Naive thymus-derived CD8-positive, alpha-beta T cell (primary cell): Measurements from ENCODE around the gene SNX11. TPM values are rescaled to one million over a fixed set of nuclear protein-coding genes. Genes with fewer than 3 reads are reported as not detected.

Experiments used
- ATAC-seq, 2 donors: fragments of 150-1000 bp; cut with Tn5 transposase in 1 of 2; sonication (Bioruptor Pico), chemical (Tn5 transposase) in 1 of 2; 1 replicate in 1 of 2; 2 replicates in 1 of 2; pipeline ENCODE4 v1.10.0; 2021; ENCODE audit warnings: mild to moderate bottlenecking in 2 of 2, moderate library complexity in 2 of 2
- POLR2A ChIA-PET: fragments of 350-600 bp; sonication (Branson Sonifier 250); formaldehyde crosslinking; loops from one replicate; lab custom pipeline; 2021; ENCODE audit warnings: antibody characterized with exemption; lab: Charles Lee
- DNase-seq, 10 donors: peaks; one replicate each; pipeline versions ENCODE4 v3.0.0 to v3.0.0-alpha.2; 2020 to 2022
- H3K27ac Mint-ChIP-seq, 10 donors: one replicate each; pipeline ENCODE4 v1.8.0; 2020 to 2022; ENCODE audit warnings: mild to moderate bottlenecking in 10 of 10, mixed read lengths in 10 of 10, moderate library complexity in 4 of 10, inconsistent platforms in 1 of 10
- H3K27me3 Mint-ChIP-seq, 5 donors: one replicate each; pipeline ENCODE4 v1.8.0; 2021 to 2022; ENCODE audit warnings: mixed read lengths in 5 of 5
- H3K36me3 Mint-ChIP-seq, 3 donors: one replicate each; pipeline ENCODE4 v1.8.0; 2020 to 2022; ENCODE audit warnings: mixed read lengths in 3 of 3, mild to moderate bottlenecking in 2 of 3, inconsistent platforms in 1 of 3
- H3K4me1 Mint-ChIP-seq, 4 donors: one replicate each; pipeline ENCODE4 v1.8.0; 2021 to 2022; ENCODE audit warnings: mixed read lengths in 4 of 4
- H3K4me3 Mint-ChIP-seq, 10 donors: one replicate each; pipeline ENCODE4 v1.8.0; 2020 to 2022; ENCODE audit warnings: mild to moderate bottlenecking in 10 of 10, mixed read lengths in 10 of 10, moderate library complexity in 6 of 10, inconsistent platforms in 1 of 10
- H3K9me3 Mint-ChIP-seq, 9 donors: one replicate each; pipeline ENCODE4 v1.8.0; 2020 to 2022; ENCODE audit warnings: mixed read lengths in 9 of 9, mild to moderate bottlenecking in 3 of 9, inconsistent platforms in 1 of 9, moderate library complexity in 1 of 9
- polyA plus RNA-seq, 3 donors: library from polyadenylated mRNA; unstranded; fragments of 300-500 nt; fragmentation: Illumina TruSeq; gene quantifications; one replicate each; pipeline ENCODE4 v1.2.3, GENCODE V29; 2021
- total RNA-seq, 8 experiments: library from RNA in 2 of 8; stranded (reverse) in 2 of 8; gene quantifications; one replicate each; pipeline ENCODE4 v1.2.3 and lab custom pipeline; 2021 to 2026

SNX11 gene
- total and polyA plus RNA-seq, 5 experiments from 2014 or later, result 18.8 to 28.3 (median 20.9) TPM

DNA sequence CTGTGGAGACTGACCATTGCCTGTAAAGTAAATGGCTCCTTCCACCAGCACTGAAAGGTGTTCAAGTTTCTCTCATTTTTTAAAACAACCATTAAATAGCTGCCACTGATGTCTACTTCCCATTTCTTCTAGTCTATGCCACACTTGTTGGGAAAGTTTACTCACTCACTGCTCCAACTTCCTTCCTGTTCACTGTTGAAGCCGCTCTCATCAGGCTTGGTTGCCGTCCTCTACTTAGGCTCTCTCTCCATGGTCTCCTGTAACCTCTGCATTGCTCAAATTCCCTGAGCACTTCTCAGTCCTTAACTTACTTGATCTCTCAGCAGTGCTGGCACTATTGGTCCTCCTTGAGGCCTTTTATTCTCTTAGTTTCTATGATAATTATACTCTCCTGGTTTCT, 32.4 kb downstream of the SNX11 start:
- no peak overlapping the region for H3K4me3 Mint-ChIP-seq
- peaks cover 0 to 61% (median 5%) of the 10 kb centered on the region in 3 donors for H3K36me3 Mint-ChIP-seq
- peak overlapping the region in 9 of 10 donors; percentile 30 to 71 (median 50) for H3K27ac Mint-ChIP-seq
- no peaks in the 10 kb centered on the region for H3K27me3 Mint-ChIP-seq
- DNase-seq (no peak), ATAC-seq (no peak)
- no peaks in the 10 kb centered on the region for H3K9me3 Mint-ChIP-seq
- H3K4me1 Mint-ChIP-seq, result peaks cover 3 to 10% (median 7%) of the 10 kb centered on the region in 4 donors
- POLR2A ChIA-PET, result interaction anchor here (0.6 to 0.7 kb wide), 3 partner anchors 9 to 269 kb away, joined by 3 to 5 read pairs (median 3); no protein-coding TSS in a partner anchor

DNA sequence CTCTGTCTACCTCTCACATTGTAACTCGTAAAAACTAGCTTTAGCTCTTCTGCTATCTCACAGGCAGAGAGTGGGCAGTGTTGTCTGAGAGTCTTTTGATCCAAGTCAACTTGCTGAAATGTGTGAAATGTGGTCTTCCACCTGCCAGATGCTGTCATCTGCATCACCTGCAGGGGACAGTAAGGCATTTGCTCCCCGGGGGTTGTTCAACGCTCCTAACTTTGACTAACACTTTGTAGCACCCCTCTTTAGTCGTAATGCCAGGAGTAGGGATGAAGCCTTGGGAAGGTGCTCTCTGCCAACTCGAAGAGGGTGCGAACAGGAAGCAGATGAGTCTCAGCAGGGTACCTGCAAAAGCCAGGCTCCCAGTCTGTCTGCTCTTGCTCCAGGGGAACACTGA, 36.1 kb downstream of the SNX11 start:
- peaks cover 0 to 72% (median 5%) of the 10 kb centered on the region in 3 donors for H3K36me3 Mint-ChIP-seq
- H3K4me3 Mint-ChIP-seq, result no peak overlapping the region
- H3K27me3 Mint-ChIP-seq, result no peaks in the 10 kb centered on the region
- no peaks in the 10 kb centered on the region for H3K9me3 Mint-ChIP-seq
- H3K4me1 Mint-ChIP-seq, result peaks cover 5 to 12% (median 9%) of the 10 kb centered on the region in 4 donors
- DNase-seq (no peak), ATAC-seq (no peak)
- POLR2A ChIA-PET, result interaction anchor here (0.6 to 0.8 kb wide), 3 partner anchors 11 to 723 kb away, joined by 3 to 5 read pairs (median 3); no protein-coding TSS in a partner anchor
- peak overlapping the region in 2 of 10 donors; percentile 74 to 81 for H3K27ac Mint-ChIP-seq

DNA sequence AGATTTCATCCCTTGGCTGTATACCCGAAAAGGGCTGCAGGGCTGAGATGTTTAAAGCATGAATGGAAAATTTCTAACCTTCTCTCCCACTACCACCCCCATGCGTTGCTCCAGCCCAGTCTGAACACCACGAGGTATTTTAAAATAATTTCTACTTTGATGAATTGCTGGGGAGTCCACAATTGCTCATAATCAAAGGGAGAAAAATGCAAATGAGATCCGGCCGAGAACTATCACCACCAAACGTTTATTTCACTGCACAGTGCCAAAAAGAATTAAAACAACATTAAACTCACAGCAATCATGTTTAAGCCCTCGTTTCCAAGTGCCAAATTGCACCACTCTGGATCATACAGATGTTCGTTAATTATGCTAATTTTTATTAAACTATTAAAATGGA, 36.7 kb downstream of the SNX11 start:
- H3K9me3 Mint-ChIP-seq, result no peaks in the 10 kb centered on the region
- peaks cover 0 to 72% (median 5%) of the 10 kb centered on the region in 3 donors for H3K36me3 Mint-ChIP-seq
- ATAC-seq (no peak), DNase-seq (no peak)
- POLR2A ChIA-PET, result no interaction called here
- no peak overlapping the region for H3K4me3 Mint-ChIP-seq
- H3K27ac Mint-ChIP-seq, result peak overlapping the region in 2 of 10 donors; percentile 11 to 29
- peaks cover 5 to 12% (median 9%) of the 10 kb centered on the region in 4 donors for H3K4me1 Mint-ChIP-seq
- no peaks in the 10 kb centered on the region for H3K27me3 Mint-ChIP-seq

DNA sequence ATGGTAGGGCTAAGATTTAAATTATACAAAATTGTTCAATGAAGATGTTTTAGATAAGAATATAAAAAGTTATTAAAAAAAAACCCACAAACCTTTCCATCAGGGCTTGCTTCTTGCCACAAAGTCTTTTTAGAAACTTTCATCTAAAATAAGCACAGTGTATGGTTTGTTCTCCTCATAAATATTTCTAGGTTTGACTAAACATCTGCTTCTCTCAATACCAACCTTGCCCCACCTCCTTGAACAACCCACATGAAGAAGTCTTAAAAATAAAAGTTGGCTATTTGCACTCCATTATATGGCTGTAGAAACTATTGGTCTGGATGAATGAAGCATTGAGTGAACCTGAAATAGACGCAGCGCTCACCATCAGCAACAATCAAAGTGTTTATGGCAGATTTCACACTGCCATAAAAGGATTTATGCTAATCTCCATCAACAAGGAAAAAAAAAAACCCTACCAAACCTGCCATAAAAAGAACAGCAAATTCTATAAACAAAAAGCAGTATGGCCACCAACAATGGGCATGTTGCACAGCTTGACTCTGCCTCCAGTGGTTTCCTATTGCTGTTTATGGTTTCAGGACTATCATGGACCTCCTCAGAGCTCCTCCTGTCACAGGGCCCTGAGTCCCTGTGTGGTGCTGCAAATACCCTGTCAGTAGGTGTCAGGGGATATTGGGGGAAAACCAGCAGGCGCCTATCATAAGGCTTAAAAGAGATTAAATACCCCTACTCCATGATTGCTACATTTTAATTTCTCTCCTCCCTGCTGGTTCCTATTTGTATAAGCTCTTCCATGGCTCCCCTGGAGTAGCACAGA, 37.6 kb downstream of the SNX11 start:
- H3K27ac Mint-ChIP-seq, result peak overlapping the region in 6 of 10 donors; percentile 11 to 77 (median 48)
- no peak for DNase-seq
- no peaks in the 10 kb centered on the region for H3K9me3 Mint-ChIP-seq
- peaks cover 0 to 69% (median 5%) of the 10 kb centered on the region in 3 donors for H3K36me3 Mint-ChIP-seq
- no peaks in the 10 kb centered on the region for H3K27me3 Mint-ChIP-seq
- peaks cover 5 to 12% (median 7%) of the 10 kb centered on the region in 4 donors for H3K4me1 Mint-ChIP-seq
- no peak for ATAC-seq
- POLR2A ChIA-PET, result no interaction called here
- no peak overlapping the region for H3K4me3 Mint-ChIP-seq

DNA sequence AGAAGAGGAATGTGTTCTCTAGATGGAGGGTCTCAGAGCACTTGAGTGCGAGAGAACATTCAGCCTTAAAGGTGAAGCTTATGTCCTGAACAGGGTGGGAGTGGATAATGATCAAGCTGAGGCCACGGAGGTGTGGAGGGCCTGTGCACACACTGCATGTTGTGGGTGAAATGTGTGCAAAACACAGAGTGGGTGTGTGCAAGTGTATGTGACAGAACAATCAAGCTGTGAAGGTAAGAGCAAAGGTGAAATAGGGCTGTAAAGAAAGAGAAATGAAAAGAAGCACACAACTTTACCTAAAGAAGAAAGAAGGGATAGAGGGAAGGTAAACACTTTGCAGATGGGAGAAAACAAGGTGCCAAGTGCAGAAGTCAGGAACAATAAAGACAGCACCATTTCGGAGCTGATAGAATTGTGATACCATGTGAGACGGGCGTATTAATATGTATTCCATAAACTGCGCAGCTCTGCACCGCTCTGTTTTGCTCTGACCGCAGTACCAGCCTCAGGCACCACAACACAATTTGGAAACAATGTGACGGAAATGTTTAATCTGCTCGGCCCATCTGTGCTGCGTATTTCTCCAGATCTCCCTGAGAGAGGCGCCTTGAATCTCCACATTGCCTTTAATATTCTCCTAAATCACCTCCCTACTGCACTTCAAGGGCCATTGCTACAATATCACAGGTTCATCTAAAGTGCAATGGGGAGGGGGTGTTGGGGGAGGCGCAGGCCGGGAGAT, 40.6 kb downstream of the SNX11 start:
- Mint-ChIP-seq H3K27me3 (no peaks in the 10 kb centered on the region), H3K27ac (peak overlapping the region in 5 of 10 donors; percentile 8 to 77 (median 35)), H3K4me1 (peaks cover 0 to 9% (median 2%) of the 10 kb centered on the region in 4 donors), H3K36me3 (peaks cover 0 to 78% (median 5%) of the 10 kb centered on the region in 3 donors), H3K4me3 (peak overlapping the region in 1 of 10 donors; percentile 16), H3K9me3 (no peaks in the 10 kb centered on the region)
- ATAC-seq (no peak), DNase-seq (no peak)
- POLR2A ChIA-PET, result interaction anchor here (0.5 to 1.7 kb wide), 3 partner anchors 11 to 253 kb away, joined by 3 to 4 read pairs (median 3); no protein-coding TSS in a partner anchor

DNA sequence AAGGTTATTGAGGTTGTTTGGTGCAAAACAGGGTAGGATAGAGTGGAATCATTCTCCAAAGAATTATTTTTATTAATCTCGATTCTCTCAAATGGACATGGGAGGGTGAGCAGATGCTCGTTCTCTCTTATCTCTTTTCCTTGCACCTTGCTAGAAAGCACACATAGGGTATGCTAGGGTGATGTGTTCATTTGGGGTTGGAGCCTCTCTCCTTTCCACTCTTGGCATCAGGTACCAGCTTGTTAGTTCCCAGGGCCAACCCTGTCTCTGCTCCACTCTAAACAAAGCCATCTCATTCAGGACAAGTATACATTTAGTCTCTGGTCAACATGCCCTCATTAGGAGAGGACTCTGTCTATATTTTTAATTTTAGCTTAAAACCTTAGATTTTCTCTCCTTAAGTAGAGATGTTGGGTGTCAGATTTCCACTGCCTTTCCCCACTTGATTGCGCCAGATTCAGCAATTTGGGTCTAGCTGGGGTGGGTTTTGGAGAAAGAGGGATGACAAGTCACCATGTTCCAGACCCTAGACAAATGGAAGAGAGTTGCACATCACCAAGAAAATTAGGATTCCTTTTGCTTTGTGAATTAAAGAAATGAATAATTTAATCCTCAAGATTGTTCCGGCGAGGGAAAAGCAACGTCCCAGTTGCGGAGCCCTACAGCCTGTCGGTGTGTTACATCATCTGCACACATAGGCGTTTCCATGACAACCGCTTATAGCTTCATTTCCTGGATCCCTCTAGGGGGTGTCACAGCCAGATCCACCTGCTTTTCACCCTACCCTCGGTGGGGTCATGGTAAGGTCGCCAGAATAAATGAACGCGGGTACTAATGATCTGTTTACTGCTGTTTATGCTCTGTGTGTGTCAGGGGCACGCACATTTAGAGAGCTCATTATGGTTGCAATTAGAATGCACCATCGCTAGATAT, 41.6 kb downstream of the SNX11 start:
- peak in 1 of 10 donors; percentile 16 for DNase-seq

DNA sequence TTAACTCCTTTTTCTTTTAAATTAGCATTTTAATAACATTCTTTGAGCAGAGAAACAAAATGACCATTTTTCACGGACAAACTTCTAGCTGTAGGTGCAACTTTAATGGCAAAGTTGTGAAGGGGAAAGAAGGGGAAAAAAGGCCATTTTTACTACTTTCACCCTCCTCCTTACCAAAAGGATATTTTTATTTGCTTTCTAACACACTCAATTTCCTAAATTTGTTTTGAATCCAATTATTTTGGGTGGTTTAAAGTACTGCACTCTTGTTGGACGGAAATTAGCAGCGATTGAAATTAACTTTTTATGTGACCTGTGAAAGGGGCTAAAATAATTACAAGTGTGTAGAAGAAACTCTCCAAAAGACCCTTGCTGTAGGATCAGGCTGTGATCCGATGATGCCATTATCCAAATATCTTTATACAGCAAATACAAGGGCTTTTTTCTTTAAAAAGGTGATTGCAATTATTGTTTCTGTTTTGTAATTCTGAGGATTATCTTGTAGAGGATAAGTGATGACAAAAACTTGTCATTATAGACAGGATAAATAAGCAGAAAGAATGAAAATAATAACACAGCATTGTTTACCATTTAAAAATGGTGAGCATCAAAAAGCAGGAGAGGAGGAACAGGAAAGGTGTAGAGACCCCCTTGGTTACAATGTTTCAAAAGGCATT, 42.4 kb downstream of the SNX11 start:
- ATAC-seq (no peak), DNase-seq (no peak)
- Mint-ChIP-seq H3K9me3 (no peaks in the 10 kb centered on the region), H3K27me3 (no peaks in the 10 kb centered on the region), H3K4me3 (no peak overlapping the region), H3K27ac (peak overlapping the region in 1 of 10 donors; percentile 7), H3K36me3 (peaks cover 0 to 80% (median 12%) of the 10 kb centered on the region in 3 donors), H3K4me1 (peaks cover 0 to 9% (median 3%) of the 10 kb centered on the region in 4 donors)
- POLR2A ChIA-PET, result no interaction called here

More for the DNA sequence above, 41.6 kb downstream of the SNX11 start:
- no peaks in the 10 kb centered on the region for H3K27me3 Mint-ChIP-seq
- peak overlapping the region in 2 of 10 donors; percentile 7 to 66 for H3K27ac Mint-ChIP-seq
- peaks cover 0 to 9% (median 3%) of the 10 kb centered on the region in 4 donors for H3K4me1 Mint-ChIP-seq
- POLR2A ChIA-PET, result interaction anchor here (0.6 to 1.7 kb wide), 2 partner anchors 9 to 10 kb away, joined by 3 to 4 read pairs; no protein-coding TSS in a partner anchor
- peak in 1 of 2 donors; percentile 49 for ATAC-seq
- no peaks in the 10 kb centered on the region for H3K9me3 Mint-ChIP-seq
- H3K4me3 Mint-ChIP-seq, result no peak overlapping the region
- peaks cover 0 to 80% (median 7%) of the 10 kb centered on the region in 3 donors for H3K36me3 Mint-ChIP-seq

DNA sequence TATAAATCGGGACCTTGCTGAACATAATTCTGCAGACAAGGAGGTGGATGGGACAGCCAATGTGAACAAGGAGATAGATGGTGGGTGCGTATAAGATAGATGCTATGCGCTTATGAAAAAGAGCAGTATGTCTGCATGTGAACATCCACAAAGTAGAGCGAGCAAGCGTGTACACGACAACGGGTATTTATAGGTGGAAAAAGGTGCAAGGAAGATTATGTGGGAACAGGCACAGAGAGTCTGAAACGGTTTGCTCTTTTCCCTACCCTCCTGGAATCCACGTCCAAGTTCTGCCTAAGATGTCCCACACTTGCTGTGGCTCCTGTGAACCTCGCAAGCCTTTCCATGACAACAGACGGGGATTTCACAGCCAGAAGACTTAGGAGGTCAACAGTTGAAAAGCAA, 43.0 kb downstream of the SNX11 start:
- no peaks in the 10 kb centered on the region for H3K27me3 Mint-ChIP-seq
- H3K27ac Mint-ChIP-seq, result no peak overlapping the region
- POLR2A ChIA-PET, result no interaction called here
- DNase-seq (no peak), ATAC-seq (no peak)
- H3K4me3 Mint-ChIP-seq, result no peak overlapping the region
- H3K36me3 Mint-ChIP-seq, result peaks cover 0 to 80% (median 12%) of the 10 kb centered on the region in 3 donors
- H3K9me3 Mint-ChIP-seq, result no peaks in the 10 kb centered on the region
- H3K4me1 Mint-ChIP-seq, result peaks cover 0 to 9% (median 3%) of the 10 kb centered on the region in 4 donors

DNA sequence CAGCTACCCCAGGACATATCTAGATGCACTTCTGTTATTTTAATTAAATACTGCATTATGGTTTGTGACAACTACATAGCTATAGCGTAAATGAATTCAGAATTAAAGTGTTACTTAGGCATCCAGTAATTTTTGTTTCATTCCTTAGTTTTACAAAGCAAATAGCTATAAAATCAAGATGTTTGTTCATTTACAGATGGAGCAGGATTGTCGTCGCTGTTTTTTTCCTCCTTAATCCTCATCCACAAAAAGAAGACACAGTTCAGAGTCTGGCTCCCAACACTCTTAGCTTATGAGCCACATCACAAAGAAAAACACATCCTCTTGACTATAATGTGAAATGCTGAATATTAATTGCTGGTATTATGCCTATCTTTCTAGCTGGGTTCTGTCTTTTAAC, 43.7 kb downstream of the SNX11 start:
- Mint-ChIP-seq H3K27ac (peak overlapping the region in 1 of 10 donors; percentile 18), H3K4me3 (no peak overlapping the region), H3K27me3 (no peaks in the 10 kb centered on the region), H3K36me3 (peaks cover 0 to 81% (median 12%) of the 10 kb centered on the region in 3 donors), H3K9me3 (no peaks in the 10 kb centered on the region), H3K4me1 (peaks cover 0 to 11% (median 1%) of the 10 kb centered on the region in 4 donors)
- DNase-seq (no peak), ATAC-seq (no peak)
- POLR2A ChIA-PET, result no interaction called here

DNA sequence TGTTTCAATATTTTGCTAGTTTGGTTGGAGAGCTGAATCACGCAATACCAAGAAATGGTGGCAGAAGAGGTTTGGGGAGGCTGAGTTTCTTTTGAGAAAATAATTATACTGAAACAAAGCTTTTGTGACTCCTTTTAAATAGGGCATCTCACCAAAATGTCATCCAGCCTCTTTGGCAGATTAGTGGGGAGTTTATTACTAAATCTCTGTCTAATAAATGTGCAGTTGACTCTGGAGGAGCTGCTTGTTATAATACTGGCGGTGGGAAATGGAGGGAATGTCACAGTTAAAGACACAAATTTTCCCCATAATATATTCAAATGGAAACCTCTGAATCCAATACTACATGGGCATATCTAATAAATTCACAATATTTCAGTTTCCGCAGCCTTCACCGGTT, 44.7 kb downstream of the SNX11 start:
- H3K36me3 Mint-ChIP-seq, result peaks cover 0 to 79% (median 16%) of the 10 kb centered on the region in 3 donors
- ATAC-seq (no peak), DNase-seq (no peak)
- POLR2A ChIA-PET, result no interaction called here
- no peaks in the 10 kb centered on the region for H3K9me3 Mint-ChIP-seq
- peaks cover 0 to 11% (median 1%) of the 10 kb centered on the region in 4 donors for H3K4me1 Mint-ChIP-seq
- H3K4me3 Mint-ChIP-seq, result no peak overlapping the region
- H3K27ac Mint-ChIP-seq, result no peak overlapping the region
- H3K27me3 Mint-ChIP-seq, result no peaks in the 10 kb centered on the region

DNA sequence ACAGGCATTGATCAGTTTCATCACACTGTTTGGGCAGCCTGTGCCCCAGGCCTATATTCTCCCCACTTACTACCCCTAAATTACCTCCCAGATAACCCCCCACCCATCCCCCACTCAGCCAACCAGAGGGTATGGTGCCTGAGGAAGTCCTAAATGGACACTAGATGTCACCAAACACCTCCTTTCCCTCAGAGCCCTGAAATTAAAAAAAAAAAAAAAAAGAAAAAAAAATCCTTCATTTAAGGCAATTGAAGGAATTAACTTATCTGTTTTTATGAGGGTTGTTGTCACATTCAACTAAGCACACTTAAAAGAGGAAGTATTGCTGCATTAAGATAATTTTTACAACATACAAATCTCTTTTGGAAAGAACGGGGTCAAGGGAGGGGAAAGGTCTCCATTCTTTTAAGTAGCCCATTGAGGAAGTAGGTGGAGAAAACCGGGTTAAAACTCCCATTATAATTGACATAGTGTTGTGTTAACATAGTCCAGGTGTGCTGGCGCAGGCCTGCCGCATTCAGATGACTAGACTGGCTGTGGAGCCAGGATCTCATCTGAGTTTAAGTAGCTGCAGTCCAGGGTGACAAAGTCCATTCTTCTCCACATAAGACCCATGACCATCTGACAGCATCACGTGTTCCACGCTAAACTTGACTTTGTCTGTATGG, 46.3 kb downstream of the SNX11 start:
- no peak for ATAC-seq
- Mint-ChIP-seq H3K27me3 (no peaks in the 10 kb centered on the region), H3K4me1 (peaks cover 0 to 3% (median 1%) of the 10 kb centered on the region in 4 donors), H3K27ac (peak overlapping the region in 1 of 10 donors; percentile 36), H3K36me3 (peaks cover 0 to 73% (median 11%) of the 10 kb centered on the region in 3 donors), H3K9me3 (no peaks in the 10 kb centered on the region), H3K4me3 (no peak overlapping the region)
- no peak for DNase-seq
- POLR2A ChIA-PET, result interaction anchor here (1.0 kb wide), 1 partner anchor 24 kb away, joined by 4 read pairs; no protein-coding TSS in a partner anchor
